Effector CD4-positive, alpha-beta T cell (primary cell): Measurements from ENCODE around the gene TRIM77. TPM values are rescaled to one million over a fixed set of nuclear protein-coding genes. Genes with fewer than 3 reads are reported as not detected.
"Not testable (repeated sequence)": the region's sequence is repeated elsewhere in the genome, so short reads cannot be mapped to it uniquely, and the experiment has no call there.

Experiments used
- DNase-seq: peaks from one replicate; pipeline ENCODE4 v3.0.0-alpha.2; 2020
- total RNA-seq: gene quantifications from one replicate; lab custom pipeline; 2026; lab: John Stamatoyannopoulos, UW

Gene TRIM77
- total RNA-seq = not detected

GRCh38 chr11:89709999-89710398, at the start of gene TRIM77:
Gene TRIM77 (plus strand): TSS chr11:89710299. CDS start chr11:89710299, 0 bp downstream.
- DNase-seq = not testable (repeated sequence)

GRCh38 chr11:89667001-89667400, 43.1 kb upstream of the TRIM77 start:
- DNase-seq = no peak

GRCh38 chr11:89668158-89668557, 41.9 kb upstream of the TRIM77 start:
- not testable (repeated sequence) for DNase-seq

- not testable (repeated sequence) for DNase-seq
These were observed 40.5 kb upstream of the TRIM77 start for GRCh38 chr11:89669586-89669985.

- DNase-seq = not testable (repeated sequence)
These were observed 40.0 kb upstream of the TRIM77 start for GRCh38 chr11:89669993-89670669.

- DNase-seq = not testable (repeated sequence)
These were observed 37.6 kb upstream of the TRIM77 start for GRCh38 chr11:89672547-89672946.

- DNase-seq = not testable (repeated sequence)
These were observed 36.7 kb upstream of the TRIM77 start for GRCh38 chr11:89673380-89673779.

- DNase-seq = not testable (repeated sequence)
These were observed 34.7 kb upstream of the TRIM77 start for GRCh38 chr11:89675383-89675782.

- not testable (repeated sequence) for DNase-seq
These were observed 34.2 kb upstream of the TRIM77 start for GRCh38 chr11:89675948-89676347.

- DNase-seq = not testable (repeated sequence)
These were observed 3.0 kb upstream of the TRIM77 start for GRCh38 chr11:89707080-89707479.

- DNase-seq = not testable (repeated sequence)
These were observed 14.9 kb downstream of the TRIM77 start for GRCh38 chr11:89724866-89725498.

- DNase-seq = not testable (repeated sequence)
These were observed 20.1 kb downstream of the TRIM77 start for GRCh38 chr11:89730215-89730614.

- no peak for DNase-seq
These were observed 26.5 kb downstream of the TRIM77 start for GRCh38 chr11:89736566-89736965.

GRCh38 chr11:89737116-89737515, 27.0 kb downstream of the TRIM77 start:
- DNase-seq = no peak

GRCh38 chr11:89741406-89741805, 31.3 kb downstream of the TRIM77 start:
- not testable (repeated sequence) for DNase-seq

- not testable (repeated sequence) for DNase-seq
These were observed 34.1 kb downstream of the TRIM77 start for GRCh38 chr11:89744158-89744557.

- not testable (repeated sequence) for DNase-seq
These were observed 40.7 kb downstream of the TRIM77 start for GRCh38 chr11:89750822-89751221.
